ENCODE data around the gene MEIS3.
"Not testable (repeated sequence)": the region's sequence is repeated elsewhere in the genome, so short reads cannot be mapped to it uniquely, and the experiment has no call there.

MEIS3 gene

GRCh38 chr19:47413941-47414340 is 5.4 kb downstream of the MEIS3 start:
- no peak overlapping the region for H3K4me3 ChIP-seq (ENCODE audit: low read depth, low read length)
- no peak for DNase-seq (ENCODE audit: low read depth)
- TF ChIP-seq POLR2A (IDR thresholded peaks at IDR 0.05; ENCODE audit: extremely low read depth, insufficient read length) (no peak), MAX (IDR thresholded peaks at IDR 0.05; ENCODE audit: low read depth, low read length) (no peak), CTCF (IDR thresholded peaks at IDR 0.05; ENCODE audit: low read depth, low read length) (no peak), MYC (IDR thresholded peaks at IDR 0.05; ENCODE audit: low read depth, low read length) (no peak)

GRCh38 chr19:47411696-47412095 is 7.6 kb downstream of the MEIS3 start:
- not testable (repeated sequence) for DNase-seq (ENCODE audit: low read depth); H3K4me3 ChIP-seq (ENCODE audit: low read depth, low read length)

DNA sequence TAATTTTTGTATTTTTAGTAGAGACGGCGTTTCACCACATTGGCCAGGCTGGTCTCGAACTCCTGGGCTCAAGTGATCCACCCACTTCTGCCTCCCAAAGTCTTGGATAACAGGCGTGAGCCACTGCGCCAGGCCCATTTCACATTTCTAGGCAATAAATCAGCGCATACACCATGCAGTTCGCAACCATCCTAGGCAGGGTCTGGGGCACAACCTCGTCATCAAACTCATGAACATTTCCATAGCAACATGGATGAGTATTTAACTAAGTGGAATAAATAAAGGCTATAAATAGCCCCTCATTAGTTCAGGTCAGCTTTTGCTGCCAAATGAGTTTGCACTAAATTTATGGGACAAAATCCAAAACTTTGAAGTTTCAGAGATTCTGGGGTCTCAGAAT is 8.2 kb downstream of the MEIS3 start:
- no peak overlapping the region for H3K4me3 ChIP-seq (ENCODE audit: low read depth, low read length)
- DNase-seq (ENCODE audit: low read depth), result no peak
- TF ChIP-seq CTCF (IDR thresholded peaks at IDR 0.05; ENCODE audit: low read depth, low read length), result no peak
- no peak for TF ChIP-seq MYC (IDR thresholded peaks at IDR 0.05; ENCODE audit: low read depth, low read length)
- no peak for TF ChIP-seq MAX (IDR thresholded peaks at IDR 0.05; ENCODE audit: low read depth, low read length)
- no peak for TF ChIP-seq POLR2A (IDR thresholded peaks at IDR 0.05; ENCODE audit: extremely low read depth, insufficient read length)

GRCh38 chr19:47408156-47408938 is 11.0 kb downstream of the MEIS3 start:
- DNase-seq (ENCODE audit: low read depth), result peak; percentile 31
- TF ChIP-seq MAX (IDR thresholded peaks at IDR 0.05; ENCODE audit: low read depth, low read length), result no peak
- TF ChIP-seq MYC (IDR thresholded peaks at IDR 0.05; ENCODE audit: low read depth, low read length), result no peak
- TF ChIP-seq POLR2A (IDR thresholded peaks at IDR 0.05; ENCODE audit: extremely low read depth, insufficient read length), result no peak
- no peak for TF ChIP-seq CTCF (IDR thresholded peaks at IDR 0.05; ENCODE audit: low read depth, low read length)

DNA sequence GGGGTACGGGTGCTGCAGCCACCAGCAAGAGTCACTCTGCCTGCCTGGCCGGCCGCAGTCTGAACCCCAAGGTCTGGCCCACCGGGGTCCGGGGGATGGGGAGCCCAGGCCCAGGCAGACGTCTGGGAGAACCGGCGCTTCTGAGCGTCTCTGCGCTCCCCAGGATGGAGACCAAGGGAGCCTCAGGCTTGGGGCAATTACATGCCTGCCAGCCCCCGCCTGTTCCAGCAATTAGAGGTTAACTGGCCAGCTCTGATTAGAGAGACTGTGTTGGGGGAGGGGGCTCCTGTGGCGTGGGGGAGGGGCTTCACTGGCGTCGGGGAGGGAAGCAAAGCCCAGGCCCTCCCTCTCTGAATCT is 11.9 kb downstream of the MEIS3 start:
- peak; percentile 37 for DNase-seq (ENCODE audit: low read depth)
- H3K4me3 ChIP-seq (ENCODE audit: low read depth, low read length), result no peak overlapping the region
- TF ChIP-seq POLR2A (IDR thresholded peaks at IDR 0.05; ENCODE audit: extremely low read depth, insufficient read length), result no peak
- TF ChIP-seq MAX (IDR thresholded peaks at IDR 0.05; ENCODE audit: low read depth, low read length), result no peak
- TF ChIP-seq CTCF (IDR thresholded peaks at IDR 0.05; ENCODE audit: low read depth, low read length), result no peak
- TF ChIP-seq MYC (IDR thresholded peaks at IDR 0.05; ENCODE audit: low read depth, low read length), result no peak

More at GRCh38 chr19:47408156-47408938, 11.0 kb downstream of the MEIS3 start:
- H3K4me3 ChIP-seq (ENCODE audit: low read depth, low read length), result no peak overlapping the region

- H3K4me3 ChIP-seq (ENCODE audit: low read depth, low read length), result no peak overlapping the region
- DNase-seq (ENCODE audit: low read depth), result peak; percentile 81
- TF ChIP-seq MYC (IDR thresholded peaks at IDR 0.05; ENCODE audit: low read depth, low read length), result no peak
- TF ChIP-seq POLR2A (IDR thresholded peaks at IDR 0.05; ENCODE audit: extremely low read depth, insufficient read length), result no peak
- TF ChIP-seq MAX (IDR thresholded peaks at IDR 0.05; ENCODE audit: low read depth, low read length), result peak; percentile 54
Measured at GRCh38 chr19:47406711-47407416, 12.5 kb downstream of the MEIS3 start.
